Thyroid gland (tissue), 4 donors: ENCODE measurements around the gene SPAG6. TPM values are rescaled to one million over a fixed set of nuclear protein-coding genes. Genes with fewer than 3 reads are reported as not detected.
A peak's percentile ranks its signal among the peaks of the same experiment; 100 is the strongest.

ENCODE experiments used
- DNase-seq, 2 donors: peaks; one replicate each; pipeline ENCODE4 v3.0.0-alpha.2; 2019
- H3K27ac ChIP-seq, 3 donors: fragments of 200-600 bp; sonication (generic); 1 replicate in 2 of 3; 2 replicates in 1 of 3; pipeline ENCODE4 v1.5.1; 2016 to 2019; ENCODE audit warnings: mild to moderate bottlenecking in 1 of 3, moderate library complexity in 1 of 3
- H3K27me3 ChIP-seq: fragments of 200-600 bp; sonication (generic); one replicate; pipeline ENCODE4 v1.5.1; 2019
- H3K36me3 ChIP-seq, 2 donors: fragments of 200-600 bp; sonication (generic); one replicate each; pipeline ENCODE4 v1.5.1; 2016 to 2019
- H3K4me1 ChIP-seq, 2 donors: fragments of 200-600 bp; sonication (generic); one replicate each; pipeline ENCODE4 v1.5.1; 2017 to 2019
- H3K4me3 ChIP-seq, 3 donors: fragments of 200-600 bp; sonication (generic); replicated peaks in 1 of 3; 1 replicate in 2 of 3; 2 replicates in 1 of 3; pipeline ENCODE4 v1.5.1; 2016; ENCODE audit warnings: mild to moderate bottlenecking in 1 of 3
- H3K9me3 ChIP-seq: fragments of 200-600 bp; sonication (generic); one replicate; pipeline ENCODE4 v1.5.1; 2017
- CTCF ChIP-seq, 6 experiments: fragments of 200-600 bp in 3 of 6; fragments of 450-650 bp in 3 of 6; sonication (generic) in 3 of 6; IDR thresholded peaks; one replicate each; pipeline ENCODE4 v1.5.1; 2016 to 2019; ENCODE audit warnings: antibody characterized with exemption in 6 of 6, mild to moderate bottlenecking in 2 of 6, inconsistent platforms in 1 of 6, moderate library complexity in 1 of 6
- POLR2A ChIP-seq, 2 donors: fragments of 450-650 bp; IDR thresholded peaks; one replicate each; pipeline ENCODE4 v1.6.1; 2017; ENCODE audit warnings: antibody characterized with exemption in 2 of 2, mild to moderate bottlenecking in 2 of 2, moderate library complexity in 1 of 2
- WGBS, 2 donors: methylation state at CpG; one replicate each; pipeline ENCODE4 v1.1.5; 2017; 5-methylcytosine and 5-hydroxymethylcytosine counted together
- intact Hi-C: fragments of 100-400 bp; cut with DNase I; formaldehyde crosslinking; loops from one replicate; pipeline ENCODE4 v1.15.1; 2023
- total RNA-seq, 4 donors: library from RNA; depleted of rRNA; stranded (reverse); fragments of >200 nt; gene quantifications; one replicate each; pipeline ENCODE4 v1.2.3, GENCODE V29; 2016

SPAG6 gene
- total RNA-seq, 4 donors from 2014 or later = 0.27 TPM; not detected in 3

- peak overlapping the region in 1 of 3 donors; percentile 43 for H3K27ac ChIP-seq
- H3K36me3 ChIP-seq = no peaks in the 10 kb centered on the region
- WGBS, 2 donors = 84 to 85% methylated on average over 8 of the region's 8 CpGs
- TF ChIP-seq CTCF (IDR thresholded peaks at IDR 0.05) = no peak
- H3K27me3 ChIP-seq = no peaks in the 10 kb centered on the region
- intact Hi-C loops = no loop called here
- H3K9me3 ChIP-seq = no peaks in the 10 kb centered on the region
- peaks cover 17 to 41% of the 10 kb centered on the region in 2 donors for H3K4me1 ChIP-seq
- DNase-seq = no peak
- no peak overlapping the region for H3K4me3 ChIP-seq
Observed at GRCh38 chr10:22429981-22430421, 84.7 kb downstream of the SPAG6 start.

- WGBS, 2 donors = 32 to 62% methylated on average over 2 of the region's 2 CpGs
- no peaks in the 10 kb centered on the region for H3K36me3 ChIP-seq
- no peaks in the 10 kb centered on the region for H3K9me3 ChIP-seq
- TF ChIP-seq POLR2A (IDR thresholded peaks at IDR 0.05) (no peak), CTCF (IDR thresholded peaks at IDR 0.05) (no peak)
- no peaks in the 10 kb centered on the region for H3K27me3 ChIP-seq
- intact Hi-C loops = no loop called here
- no peak overlapping the region for H3K4me3 ChIP-seq
- peak overlapping the region; percentile 30 to 47 (median 42) for H3K27ac ChIP-seq
- no peak for DNase-seq
- H3K4me1 ChIP-seq = peaks cover 10 to 39% of the 10 kb centered on the region in 2 donors
Observed at GRCh38 chr10:22433875-22434274, 88.6 kb downstream of the SPAG6 start.

GRCh38 chr10:22434521-22434920, 89.2 kb downstream of the SPAG6 start:
- H3K27me3 ChIP-seq = no peaks in the 10 kb centered on the region
- H3K4me1 ChIP-seq = peaks cover 10 to 34% of the 10 kb centered on the region in 2 donors
- H3K36me3 ChIP-seq = no peaks in the 10 kb centered on the region
- TF ChIP-seq POLR2A (IDR thresholded peaks at IDR 0.05) = no peak
- TF ChIP-seq CTCF (IDR thresholded peaks at IDR 0.05) = no peak
- 70 to 94% methylated on average over 2 of the region's 2 CpGs for WGBS, 2 donors
- peak overlapping the region; percentile 6 to 47 (median 42) for H3K27ac ChIP-seq
- intact Hi-C loops = no loop called here
- no peak overlapping the region for H3K4me3 ChIP-seq
- no peak for DNase-seq
- no peaks in the 10 kb centered on the region for H3K9me3 ChIP-seq

GRCh38 chr10:22435650-22436049, 90.4 kb downstream of the SPAG6 start:
- DNase-seq = no peak
- no peaks in the 10 kb centered on the region for H3K9me3 ChIP-seq
- TF ChIP-seq CTCF (IDR thresholded peaks at IDR 0.05) = no peak
- TF ChIP-seq POLR2A (IDR thresholded peaks at IDR 0.05) = no peak
- intact Hi-C loops = loop anchor here (5.0 kb wide), 1 partner anchor 93 kb away; no protein-coding TSS in a partner anchor
- H3K4me3 ChIP-seq = no peak overlapping the region
- 89 to 99% methylated on average over 10 of the region's 10 CpGs for WGBS, 2 donors
- peaks cover 10 to 28% of the 10 kb centered on the region in 2 donors for H3K4me1 ChIP-seq
- H3K27ac ChIP-seq = no peak overlapping the region
- H3K36me3 ChIP-seq = no peaks in the 10 kb centered on the region
- H3K27me3 ChIP-seq = no peaks in the 10 kb centered on the region

- no peaks in the 10 kb centered on the region for H3K36me3 ChIP-seq
- intact Hi-C loops = loop anchor here (5.0 kb wide), 1 partner anchor 94 kb away; no protein-coding TSS in a partner anchor
- TF ChIP-seq CTCF (IDR thresholded peaks at IDR 0.05) (peak in 1 of 6 experiments; percentile 8), POLR2A (IDR thresholded peaks at IDR 0.05) (no peak)
- H3K4me1 ChIP-seq = peaks cover 10 to 28% of the 10 kb centered on the region in 2 donors
- 26 to 41% methylated on average over 7 to 13 of the region's 35 CpGs for WGBS, 2 donors
- peak overlapping the region in 2 of 3 donors; percentile 59 to 65 for H3K4me3 ChIP-seq
- H3K27ac ChIP-seq = peak overlapping the region; percentile 98 to 99 (median 98)
- no peaks in the 10 kb centered on the region for H3K27me3 ChIP-seq
- no peaks in the 10 kb centered on the region for H3K9me3 ChIP-seq
- no peak for DNase-seq
Observed at GRCh38 chr10:22436526-22436892, 91.2 kb downstream of the SPAG6 start.
